Astrocyte of the hippocampus (primary cell): ENCODE data around the gene CCNG2.

Source experiments
- DNase-seq: peaks from one replicate; pipeline ENCODE4 v3.0.0; 2011; ENCODE audit warnings: low read depth, low spot score

CCNG2 gene

DNA sequence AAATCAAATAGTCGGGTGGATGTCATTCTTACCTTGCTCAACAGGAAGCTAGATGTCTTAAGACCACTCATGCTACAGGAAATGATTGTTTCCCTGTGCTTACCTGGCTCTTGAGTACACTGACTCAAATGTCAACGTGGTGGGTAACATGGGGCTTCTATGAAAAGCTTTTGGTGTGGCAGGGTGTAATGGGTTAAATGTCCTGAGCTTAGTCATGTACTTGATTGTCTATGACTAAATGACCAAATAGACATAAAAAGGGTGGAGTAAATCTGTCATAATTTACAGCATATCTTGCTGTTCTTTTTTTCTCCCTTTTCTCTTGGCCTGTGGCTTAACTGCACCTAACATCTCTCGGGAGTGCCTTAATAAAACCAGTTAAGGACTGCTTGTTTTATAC lies 44.9 kb downstream of the CCNG2 start:
- no peak for DNase-seq

GRCh38 chr4:77202491-77202890 lies 45.5 kb downstream of the CCNG2 start:
- no peak for DNase-seq

GRCh38 chr4:77203380-77204197 lies 46.6 kb downstream of the CCNG2 start:
- peak; percentile 88 for DNase-seq

DNA sequence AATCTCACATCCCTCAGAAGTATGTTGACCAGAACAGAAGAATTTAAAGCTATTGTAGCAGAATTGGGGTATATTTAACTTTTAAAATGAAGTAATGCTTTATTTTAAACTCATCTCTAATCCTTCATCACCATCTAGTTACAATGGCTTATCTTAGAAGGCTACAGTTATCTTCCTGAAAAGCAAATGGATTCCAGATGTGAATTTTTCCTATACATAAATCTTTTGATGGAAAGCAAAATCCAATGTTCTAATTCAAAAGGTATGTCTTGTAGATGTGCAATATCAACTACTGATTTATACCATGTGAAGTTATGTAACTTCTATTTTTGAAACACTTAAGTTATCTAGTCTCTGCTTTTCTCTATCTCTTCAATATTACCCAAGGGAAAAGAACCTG lies 47.6 kb downstream of the CCNG2 start:
- no peak for DNase-seq

- DNase-seq, result no peak
Measured at GRCh38 chr4:77209012-77209411, 52.0 kb downstream of the CCNG2 start.

DNA sequence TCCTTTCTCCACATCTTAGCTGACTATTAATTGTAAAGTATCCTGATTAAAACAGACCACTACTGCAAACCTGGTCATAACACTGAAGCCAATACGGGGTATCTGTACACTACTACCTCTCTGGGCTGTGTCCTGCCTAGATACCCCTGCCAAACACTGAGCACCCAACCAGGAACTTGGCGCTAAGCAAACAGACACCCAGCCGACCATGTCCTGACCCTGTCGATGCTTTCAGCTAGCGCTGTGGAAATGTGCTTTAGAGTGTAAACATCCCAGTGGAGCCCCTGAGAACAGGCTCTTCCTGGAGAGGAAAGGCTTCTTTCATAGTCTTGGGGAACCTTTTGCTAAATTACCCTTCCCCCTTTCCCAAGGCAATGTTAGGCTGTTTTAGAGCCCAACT lies 52.9 kb downstream of the CCNG2 start:
- no peak for DNase-seq

DNA sequence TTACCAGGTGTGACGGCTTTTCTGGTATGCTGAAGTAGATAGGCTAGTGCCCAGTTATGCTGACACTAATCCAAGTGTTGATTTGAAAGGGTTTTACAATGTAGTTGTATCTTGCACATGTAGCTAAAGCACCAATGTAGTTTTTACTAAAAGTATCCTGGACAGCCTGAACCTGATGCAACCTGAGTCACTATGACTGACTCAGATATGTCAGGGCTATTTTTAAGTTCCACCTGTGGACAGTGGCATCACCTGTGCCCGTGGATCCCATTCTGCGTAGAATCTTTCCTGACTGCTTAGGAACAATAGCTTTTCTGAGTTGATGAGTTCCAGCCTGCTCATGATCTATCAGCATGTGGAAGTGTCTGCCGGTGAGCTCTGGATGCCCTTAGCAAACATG lies 58.1 kb downstream of the CCNG2 start:
- no peak for DNase-seq

- DNase-seq, result no peak
Measured at GRCh38 chr4:77217526-77217925, 60.5 kb downstream of the CCNG2 start.

GRCh38 chr4:77219266-77219665 lies 62.3 kb downstream of the CCNG2 start:
- no peak for DNase-seq
